Measurements from ENCODE around the gene ZXDC.

The ZXDC gene

GRCh38 chr3:126446791-126447190 is 28.9 kb downstream of the ZXDC start:
- no peak overlapping the region for H3K27ac ChIP-seq (replicated peaks)
- TF ChIP-seq SPI1 (IDR thresholded peaks at IDR 0.05; ENCODE audit: borderline replicate concordance, low read depth) (no peak), CTCF (IDR thresholded peaks at IDR 0.05; ENCODE audit: insufficient read depth, low read length) (no peak), GABPA (IDR thresholded peaks at IDR 0.05; ENCODE audit: low read depth) (no peak), POLR2AphosphoS5 (IDR thresholded peaks at IDR 0.05; ENCODE audit: low read depth) (no peak), REST (IDR thresholded peaks at IDR 0.05; ENCODE audit: insufficient replicate concordance, low read depth) (no peak)
- H3K27me3 ChIP-seq (ENCODE audit: insufficient read depth, poor library complexity, severe bottlenecking): no peaks in the 10 kb centered on the region
- no peak for DNase-seq (ENCODE audit: low read depth in 1 of 2, low spot score in 1 of 2)
- H3K4me3 ChIP-seq (replicated peaks; ENCODE audit: insufficient read depth, low read length): no peak overlapping the region

GRCh38 chr3:126446301-126446700 is 29.4 kb downstream of the ZXDC start:
- Histone ChIP-seq H3K27me3 (ENCODE audit: insufficient read depth, poor library complexity, severe bottlenecking) (no peaks in the 10 kb centered on the region), H3K27ac (replicated peaks) (no peak overlapping the region), H3K4me3 (replicated peaks; ENCODE audit: insufficient read depth, low read length) (no peak overlapping the region)
- no peak for TF ChIP-seq REST (IDR thresholded peaks at IDR 0.05; ENCODE audit: insufficient replicate concordance, low read depth)
- no peak for DNase-seq (ENCODE audit: low read depth in 1 of 2, low spot score in 1 of 2)

GRCh38 chr3:126445506-126445905 is 30.2 kb downstream of the ZXDC start:
- Histone ChIP-seq H3K27ac (replicated peaks) (no peak overlapping the region), H3K27me3 (ENCODE audit: insufficient read depth, poor library complexity, severe bottlenecking) (no peaks in the 10 kb centered on the region), H3K4me3 (replicated peaks; ENCODE audit: insufficient read depth, low read length) (no peak overlapping the region)
- TF ChIP-seq CTCF (IDR thresholded peaks at IDR 0.05; ENCODE audit: insufficient read depth, low read length) (no peak), REST (IDR thresholded peaks at IDR 0.05; ENCODE audit: insufficient replicate concordance, low read depth) (no peak), GABPA (IDR thresholded peaks at IDR 0.05; ENCODE audit: low read depth) (no peak), POLR2AphosphoS5 (IDR thresholded peaks at IDR 0.05; ENCODE audit: low read depth) (no peak), SPI1 (IDR thresholded peaks at IDR 0.05; ENCODE audit: borderline replicate concordance, low read depth) (no peak)
- no peak for DNase-seq (ENCODE audit: low read depth in 1 of 2, low spot score in 1 of 2)

GRCh38 chr3:126442856-126443242 is 32.8 kb downstream of the ZXDC start:
- no peak overlapping the region for H3K27ac ChIP-seq (replicated peaks)
- H3K27me3 ChIP-seq (ENCODE audit: insufficient read depth, poor library complexity, severe bottlenecking): no peaks in the 10 kb centered on the region
- H3K4me3 ChIP-seq (replicated peaks; ENCODE audit: insufficient read depth, low read length): no peak overlapping the region
- DNase-seq (ENCODE audit: low read depth in 1 of 2, low spot score in 1 of 2): no peak
- no peak for TF ChIP-seq POLR2AphosphoS5 (IDR thresholded peaks at IDR 0.05; ENCODE audit: low read depth)
- TF ChIP-seq REST (IDR thresholded peaks at IDR 0.05; ENCODE audit: insufficient replicate concordance, low read depth): no peak
- no peak for TF ChIP-seq SPI1 (IDR thresholded peaks at IDR 0.05; ENCODE audit: borderline replicate concordance, low read depth)
- TF ChIP-seq GABPA (IDR thresholded peaks at IDR 0.05; ENCODE audit: low read depth): no peak
- TF ChIP-seq CTCF (IDR thresholded peaks at IDR 0.05; ENCODE audit: insufficient read depth, low read length): no peak
